Measurements from ENCODE around the gene PNMA8A. TPM values are rescaled to one million over a fixed set of nuclear protein-coding genes. Genes with fewer than 3 reads are reported as not detected.
A peak's percentile ranks its signal among the peaks of the same experiment; 100 is the strongest.

The PNMA8A gene
- total RNA-seq, 6 experiments from 2014 or later = 0.06 to 0.26 (median 0.23) TPM; not detected in 2

DNA sequence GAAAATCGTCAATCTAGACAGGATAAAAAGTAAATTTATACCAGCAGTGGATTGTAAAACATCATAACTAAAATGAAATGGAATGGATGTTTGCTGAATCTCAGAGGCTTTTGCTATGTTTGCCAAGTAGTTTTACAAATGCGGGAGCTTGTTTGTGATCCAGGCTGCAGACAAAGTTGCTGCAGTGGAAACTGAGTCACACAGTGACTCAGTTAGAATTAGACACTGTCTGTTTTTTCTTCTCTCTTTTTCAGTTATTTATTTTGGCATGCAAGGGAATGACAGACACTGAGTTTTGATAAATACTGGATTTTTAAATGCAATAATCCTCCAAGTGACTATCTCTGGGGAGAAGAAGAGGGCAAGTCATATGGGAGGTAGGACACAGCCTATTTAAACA, 4.6 kb upstream of the PNMA8A start:
- TF ChIP-seq, protein P1, sequence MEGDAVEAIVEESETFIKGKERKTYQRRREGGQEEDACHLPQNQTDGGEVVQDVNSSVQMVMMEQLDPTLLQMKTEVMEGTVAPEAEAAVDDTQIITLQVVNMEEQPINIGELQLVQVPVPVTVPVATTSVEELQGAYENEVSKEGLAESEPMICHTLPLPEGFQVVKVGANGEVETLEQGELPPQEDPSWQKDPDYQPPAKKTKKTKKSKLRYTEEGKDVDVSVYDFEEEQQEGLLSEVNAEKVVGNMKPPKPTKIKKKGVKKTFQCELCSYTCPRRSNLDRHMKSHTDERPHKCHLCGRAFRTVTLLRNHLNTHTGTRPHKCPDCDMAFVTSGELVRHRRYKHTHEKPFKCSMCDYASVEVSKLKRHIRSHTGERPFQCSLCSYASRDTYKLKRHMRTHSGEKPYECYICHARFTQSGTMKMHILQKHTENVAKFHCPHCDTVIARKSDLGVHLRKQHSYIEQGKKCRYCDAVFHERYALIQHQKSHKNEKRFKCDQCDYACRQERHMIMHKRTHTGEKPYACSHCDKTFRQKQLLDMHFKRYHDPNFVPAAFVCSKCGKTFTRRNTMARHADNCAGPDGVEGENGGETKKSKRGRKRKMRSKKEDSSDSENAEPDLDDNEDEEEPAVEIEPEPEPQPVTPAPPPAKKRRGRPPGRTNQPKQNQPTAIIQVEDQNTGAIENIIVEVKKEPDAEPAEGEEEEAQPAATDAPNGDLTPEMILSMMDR (IDR thresholded peaks at IDR 0.05) = no peak
- TF ChIP-seq POLR2A (IDR thresholded peaks at IDR 0.05) = no peak
- H3K4me3 ChIP-seq = no peak overlapping the region
- intact Hi-C loops (cut with DNase I) = no loop called here
- DNase-seq (no peak), ATAC-seq (no peak)
- H3K9me3 ChIP-seq = no peaks in the 10 kb centered on the region
- H3K27me3 ChIP-seq = peaks cover 0 to 5% of the 10 kb centered on the region in 2 donors
- 9% methylated on average over 2 of the region's 2 CpGs for WGBS (ENCODE audit: insufficient coverage, low coverage, low lambda C conversion rate, missing lambda C conversion rate)
- no peaks in the 10 kb centered on the region for H3K36me3 ChIP-seq
- no peak overlapping the region for H3K27ac ChIP-seq
- H3K4me1 ChIP-seq = peaks cover 0 to 6% (median 0%) of the 10 kb centered on the region in 4 donors

DNA sequence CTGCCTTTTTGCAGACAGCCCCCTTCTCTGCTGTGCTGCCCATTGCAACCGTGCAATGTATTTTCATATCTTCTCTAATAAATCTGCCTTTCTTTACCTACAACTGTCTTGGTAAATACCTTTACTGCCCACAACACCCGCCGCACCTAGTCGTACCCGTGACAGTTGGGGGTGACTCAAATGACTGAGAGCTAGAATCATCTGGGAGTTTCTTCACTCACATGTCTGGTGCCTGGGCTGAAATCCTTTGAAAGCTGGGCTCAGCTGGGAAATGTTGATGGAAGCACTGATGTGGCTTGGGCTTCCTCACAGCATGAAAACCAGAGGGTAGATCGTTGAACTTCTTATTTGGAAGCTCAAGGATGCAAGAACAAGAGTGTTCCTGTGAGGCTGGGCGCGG, 2.8 kb upstream of the PNMA8A start:
- no peak for DNase-seq
- TF ChIP-seq POLR2A (IDR thresholded peaks at IDR 0.05) = no peak
- TF ChIP-seq, protein P1 (IDR thresholded peaks at IDR 0.05) = no peak
- no peak for ATAC-seq
- H3K27me3 ChIP-seq = peaks cover 0 to 5% of the 10 kb centered on the region in 2 donors
- intact Hi-C loops (cut with DNase I) = no loop called here
- no peaks in the 10 kb centered on the region for H3K9me3 ChIP-seq
- WGBS (ENCODE audit: insufficient coverage, low coverage, low lambda C conversion rate, missing lambda C conversion rate) = 80% methylated on average over 8 of the region's 8 CpGs
- H3K4me1 ChIP-seq = peaks cover 0 to 6% (median 0%) of the 10 kb centered on the region in 4 donors
- no peak overlapping the region for H3K27ac ChIP-seq
- no peaks in the 10 kb centered on the region for H3K36me3 ChIP-seq
- no peak overlapping the region for H3K4me3 ChIP-seq

DNA sequence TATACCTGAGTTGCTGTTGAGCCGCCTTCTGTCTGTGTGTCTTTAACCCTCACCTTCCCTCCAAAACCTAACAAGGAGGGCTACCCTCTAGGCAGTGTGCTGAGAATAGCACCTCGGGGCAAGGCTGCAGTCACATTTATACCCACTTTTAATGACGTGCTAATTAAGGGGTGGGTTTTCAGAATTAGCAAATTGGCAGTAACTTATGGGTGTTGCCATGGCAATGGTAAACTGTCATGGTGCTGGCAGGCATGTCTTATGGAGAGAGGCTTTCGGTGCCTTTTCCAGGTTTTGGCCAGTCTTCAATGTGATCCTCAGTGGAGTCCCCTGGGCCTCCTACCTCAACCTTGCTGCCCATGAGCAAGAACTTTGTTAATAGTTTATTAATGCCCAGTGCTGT, 1.2 kb upstream of the PNMA8A start:
- Histone ChIP-seq H3K36me3 (no peaks in the 10 kb centered on the region), H3K9me3 (no peaks in the 10 kb centered on the region), H3K27me3 (peaks cover 0 to 5% of the 10 kb centered on the region in 2 donors), H3K27ac (no peak overlapping the region), H3K4me3 (no peak overlapping the region), H3K4me1 (peaks cover 0 to 6% (median 0%) of the 10 kb centered on the region in 4 donors)
- 52% methylated on average over 3 of the region's 4 CpGs for WGBS (ENCODE audit: insufficient coverage, low coverage, low lambda C conversion rate, missing lambda C conversion rate)
- DNase-seq = no peak
- TF ChIP-seq POLR2A (IDR thresholded peaks at IDR 0.05) = no peak
- TF ChIP-seq, protein P1 (IDR thresholded peaks at IDR 0.05) = no peak
- no peak for ATAC-seq
- intact Hi-C loops (cut with DNase I) = no loop called here

DNA sequence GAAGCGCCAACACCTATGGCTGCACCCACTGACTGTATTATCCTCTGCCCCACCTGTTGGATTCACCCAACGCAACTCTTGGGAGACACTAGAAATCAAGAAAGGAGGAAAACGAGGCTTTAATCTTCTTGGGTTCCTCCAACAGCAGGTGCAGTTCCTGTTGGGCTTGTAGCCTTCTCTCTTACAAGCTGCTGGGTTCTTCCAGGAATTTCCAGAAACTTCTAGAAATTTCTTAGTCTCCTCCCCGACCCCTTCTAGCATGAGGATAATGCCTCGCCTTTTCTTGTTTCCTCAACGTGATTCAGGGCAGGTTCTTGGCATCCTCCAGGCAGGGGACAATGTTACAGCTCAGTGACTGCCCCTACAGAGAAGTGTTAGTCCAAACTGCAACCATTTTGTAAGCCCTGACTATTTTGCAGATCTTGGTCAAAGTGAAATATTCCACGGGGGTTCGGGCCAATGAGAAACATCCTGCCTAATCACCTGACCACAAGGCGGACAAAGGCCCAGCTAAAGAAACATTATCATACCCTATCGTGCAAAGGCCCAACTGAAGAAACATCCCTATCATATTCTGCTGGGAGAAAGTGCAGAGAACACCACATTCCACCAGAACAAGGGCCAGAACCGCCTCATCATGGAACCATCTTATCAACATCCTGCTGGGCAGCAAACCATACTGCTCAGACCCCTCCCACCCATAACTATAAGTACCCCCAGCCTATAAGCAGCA, 614 bp upstream of the PNMA8A start:
- ATAC-seq (no peak), DNase-seq (no peak)
- Histone ChIP-seq H3K4me1 (peaks cover 0 to 6% (median 0%) of the 10 kb centered on the region in 4 donors), H3K4me3 (peak overlapping the region in 2 of 3 donors; percentile 11 to 12), H3K27me3 (peaks cover 0 to 5% of the 10 kb centered on the region in 2 donors), H3K27ac (no peak overlapping the region), H3K9me3 (no peaks in the 10 kb centered on the region), H3K36me3 (no peaks in the 10 kb centered on the region)
- intact Hi-C loops (cut with DNase I) = no loop called here
- TF ChIP-seq, protein P1 (IDR thresholded peaks at IDR 0.05) = no peak
- no peak for TF ChIP-seq POLR2A (IDR thresholded peaks at IDR 0.05)
- 33% methylated on average over 4 of the region's 11 CpGs for WGBS (ENCODE audit: insufficient coverage, low coverage, low lambda C conversion rate, missing lambda C conversion rate)

Data from right lobe of liver (tissue), 6 donors.